Testis (tissue), 5 donors: ENCODE data around the gene ZNF217. TPM values are rescaled to one million over a fixed set of nuclear protein-coding genes. Genes with fewer than 3 reads are reported as not detected.
"Not testable (repeated sequence)": the region's sequence is repeated elsewhere in the genome, so short reads cannot be mapped to it uniquely, and the experiment has no call there.

Experiments
- DNase-seq: peaks from one replicate; pipeline ENCODE4 v3.0.0-alpha.2; 2019
- H3K27ac ChIP-seq, 2 donors: fragments of 200-600 bp; sonication (generic); one replicate each; pipeline ENCODE4 v1.5.1; 2019
- H3K27me3 ChIP-seq: fragments of 200-600 bp; sonication (generic); one replicate; pipeline ENCODE4 v1.5.1; 2019
- H3K36me3 ChIP-seq: fragments of 200-600 bp; sonication (generic); one replicate; pipeline ENCODE4 v1.5.1; 2017; ENCODE audit warnings: low read depth; ENCODE audit errors: missing control alignments
- H3K4me1 ChIP-seq: fragments of 200-600 bp; sonication (generic); one replicate; pipeline ENCODE4 v1.5.1; 2019
- H3K4me3 ChIP-seq, 2 donors: fragments of 200-600 bp; sonication (generic); one replicate each; pipeline ENCODE4 v1.5.1; 2017 to 2019
- H3K9me3 ChIP-seq: fragments of 200-600 bp; sonication (generic); one replicate; pipeline ENCODE4 v1.5.1; 2017
- CTCF ChIP-seq, 3 experiments: fragments of 450-650 bp in 2 of 3; fragments of 200-600 bp in 1 of 3; sonication (generic) in 1 of 3; IDR thresholded peaks; one replicate each; pipeline ENCODE4 v1.5.1; 2016 to 2019; ENCODE audit warnings: antibody characterized with exemption in 3 of 3, mild to moderate bottlenecking in 2 of 3, moderate library complexity in 1 of 3
- POLR2A ChIP-seq: fragments of 450-650 bp; IDR thresholded peaks from one replicate; pipeline ENCODE4 v1.6.1; 2017; ENCODE audit warnings: antibody characterized with exemption, mild to moderate bottlenecking, moderate library complexity
- WGBS, 2 donors: methylation state at CpG; one replicate each; pipeline ENCODE4 v1.1.5; 2018; 5-methylcytosine and 5-hydroxymethylcytosine counted together
- intact Hi-C: fragments of 100-400 bp; cut with DNase I; formaldehyde crosslinking; loops from one replicate; pipeline ENCODE4 v1.15.1; 2023; ENCODE audit warnings: low total_unique reads
- long read RNA-seq, 2 donors: transcript quantifications; one replicate each; lab custom pipeline, GENCODE V29; 2026
- polyA plus RNA-seq: library from polyadenylated mRNA; stranded (reverse); fragments of 350-450 nt; fragmentation: Illumina TruSeq; extraction: RNeasy Lipid Tissue Mini Kit (QIAGEN cat#74804); gene quantifications from one replicate; pipeline ENCODE4 v1.2.3, GENCODE V29; 2014; ENCODE audit warnings: low read depth, low replicate concordance; ENCODE audit not compliant: insufficient read depth
- total RNA-seq, 2 donors: library from RNA; depleted of rRNA; stranded (reverse); fragments of >200 nt; gene quantifications; one replicate each; pipeline ENCODE4 v1.2.3, GENCODE V29; 2016

Gene ZNF217
- total RNA-seq = 10 to 100 TPM; 48.6 to 61.2 TPM
- 47.3 TPM for polyA plus RNA-seq
- long read RNA-seq, donor 1, full-length matches to known transcripts = 2 of 33 reads
- long read RNA-seq, donor 1, partial matches to known transcripts = 31 of 33 reads
- long read RNA-seq, donor 1, other reads (novel, unspliced or antisense) = 0 of 33 reads
- long read RNA-seq, donor 2, full-length matches to known transcripts = 1 of 1 reads
- long read RNA-seq, donor 2, partial matches to known transcripts = 0 of 1 reads
- long read RNA-seq, donor 2, other reads (novel, unspliced or antisense) = 0 of 1 reads

- H3K27ac ChIP-seq = peak within 1 kb of the TSS; percentile 97 to 98
- intact Hi-C loops, H3K9me3 ChIP-seq, H3K27me3 ChIP-seq, H3K36me3 ChIP-seq: not testable (repeated sequence)
- DNase-seq = peak; percentile 71
- 0 to 4% methylated on average over 14 to 58 of the region's 66 CpGs for WGBS, 2 donors
- peaks cover 22% of the 10 kb centered on the region for H3K4me1 ChIP-seq
- peak within 1 kb of the TSS; percentile 86 to 94 for H3K4me3 ChIP-seq
These were observed at the start of gene ZNF217 for GRCh38 chr20:53593466-53594007. Gene ZNF217 (minus strand): TSS chr20:53593839. CDS start chr20:53582826, 11,013 bp downstream.

GRCh38 chr20:53643031-53643832 lies 49.6 kb upstream of the ZNF217 start:
- no peak overlapping the region for H3K4me3 ChIP-seq
- DNase-seq = no peak
- peak overlapping the region in 1 of 2 donors; percentile 23 for H3K27ac ChIP-seq
- no peaks in the 10 kb centered on the region for H3K36me3 ChIP-seq
- WGBS, 2 donors = 49 to 54% methylated on average over 12 of the region's 12 CpGs
- no peaks in the 10 kb centered on the region for H3K9me3 ChIP-seq
- intact Hi-C loops = no loop called here
- H3K27me3 ChIP-seq = no peaks in the 10 kb centered on the region
- peaks cover 5% of the 10 kb centered on the region for H3K4me1 ChIP-seq
- TF ChIP-seq CTCF (IDR thresholded peaks at IDR 0.05) = no peak
- no peak for TF ChIP-seq POLR2A

- Histone ChIP-seq H3K27me3 (no peaks in the 10 kb centered on the region), H3K4me3 (no peak overlapping the region), H3K9me3 (no peaks in the 10 kb centered on the region), H3K27ac (peak overlapping the region in 1 of 2 donors; percentile 23), H3K36me3 (no peaks in the 10 kb centered on the region), H3K4me1 (peaks cover 5% of the 10 kb centered on the region)
- no peak for DNase-seq
- WGBS, 2 donors = 65% methylated on average over 17 of the region's 17 CpGs
- intact Hi-C loops = no loop called here
- TF ChIP-seq POLR2A (no peak), CTCF (IDR thresholded peaks at IDR 0.05) (no peak)
These were observed 48.8 kb upstream of the ZNF217 start for GRCh38 chr20:53642196-53643030.

GRCh38 chr20:53639647-53640440 lies 46.2 kb upstream of the ZNF217 start:
- intact Hi-C loops = no loop called here
- Histone ChIP-seq H3K36me3 (no peaks in the 10 kb centered on the region), H3K4me3 (no peak overlapping the region), H3K27me3 (no peaks in the 10 kb centered on the region), H3K27ac (no peak overlapping the region), H3K4me1 (peaks cover 5% of the 10 kb centered on the region), H3K9me3 (no peaks in the 10 kb centered on the region)
- WGBS, 2 donors = 90 to 91% methylated on average over 6 of the region's 6 CpGs
- DNase-seq = no peak
- TF ChIP-seq CTCF (IDR thresholded peaks at IDR 0.05) = no peak
- TF ChIP-seq POLR2A = no peak
